ENCODE results near the gene CLEC17A.
"Not testable (repeated sequence)": the region's sequence is repeated elsewhere in the genome, so short reads cannot be mapped to it uniquely, and the experiment has no call there.

Gene CLEC17A

GRCh38 chr19:14582894-14583340, at the start of gene CLEC17A:
Gene CLEC17A (plus strand): TSS chr19:14583084. CDS start chr19:14583161, 77 bp downstream.
- ATAC-seq (no peak), DNase-seq (no peak)

DNA sequence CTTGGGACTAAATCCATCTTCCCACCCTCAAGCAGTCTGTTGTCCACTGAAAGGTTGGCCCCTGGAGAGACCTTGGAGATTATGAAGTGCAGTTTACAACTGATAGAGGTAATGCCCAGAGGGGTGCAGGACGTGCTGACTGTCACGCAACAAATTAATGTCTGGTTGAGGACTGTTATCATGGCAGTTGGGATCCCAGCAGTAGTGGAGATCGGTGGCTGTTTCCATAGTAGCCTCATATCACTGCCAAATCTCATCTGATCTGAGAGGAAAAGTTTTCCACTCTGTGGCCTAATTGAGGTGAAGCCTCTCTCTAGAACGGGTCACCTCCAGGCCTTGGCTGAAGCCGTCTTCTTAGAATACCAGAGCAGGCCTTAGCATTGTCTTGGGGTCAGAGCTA, 49.4 kb upstream of the CLEC17A start:
- ATAC-seq = no peak
- DNase-seq = no peak

DNA sequence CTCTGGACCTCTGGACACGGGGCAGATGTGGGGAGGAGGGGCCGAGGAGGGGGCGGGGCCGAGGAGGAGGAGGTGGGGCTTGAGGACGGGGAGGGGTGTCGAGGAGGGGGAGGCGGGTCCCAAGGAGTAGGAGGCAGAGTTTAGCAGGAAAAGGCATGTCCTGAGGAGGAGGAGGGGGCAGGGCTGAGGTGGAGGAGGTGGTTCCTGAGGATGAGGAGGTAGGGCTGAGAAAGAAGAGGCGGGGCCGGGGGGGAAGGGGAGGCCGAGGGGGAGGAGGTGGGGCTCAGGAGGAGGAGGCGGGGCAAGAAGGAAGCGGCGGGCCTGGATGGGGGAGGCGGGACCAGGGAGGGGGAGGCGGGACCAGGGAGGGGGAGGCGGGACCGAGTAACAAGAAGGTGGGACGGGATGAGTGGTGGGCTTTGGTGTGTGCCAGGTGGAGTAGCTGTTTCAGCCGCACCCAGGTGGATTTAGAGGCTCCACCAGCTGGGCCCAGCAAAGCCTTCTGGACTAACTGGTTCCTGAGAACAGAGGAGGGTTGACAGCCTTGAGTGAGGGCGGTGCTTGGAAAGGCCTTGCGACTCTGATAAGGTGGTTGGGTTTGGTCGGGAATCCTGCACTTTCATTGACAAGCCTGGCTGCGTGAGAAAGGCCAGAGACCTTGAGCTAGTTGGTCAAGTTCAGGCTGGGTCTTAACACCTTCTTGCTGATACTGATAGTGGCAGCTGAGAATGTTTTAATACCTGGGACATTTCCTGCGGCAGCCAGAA, 45.8 kb upstream of the CLEC17A start:
- DNase-seq = peak; percentile 60
- ATAC-seq = peak; percentile 50

DNA sequence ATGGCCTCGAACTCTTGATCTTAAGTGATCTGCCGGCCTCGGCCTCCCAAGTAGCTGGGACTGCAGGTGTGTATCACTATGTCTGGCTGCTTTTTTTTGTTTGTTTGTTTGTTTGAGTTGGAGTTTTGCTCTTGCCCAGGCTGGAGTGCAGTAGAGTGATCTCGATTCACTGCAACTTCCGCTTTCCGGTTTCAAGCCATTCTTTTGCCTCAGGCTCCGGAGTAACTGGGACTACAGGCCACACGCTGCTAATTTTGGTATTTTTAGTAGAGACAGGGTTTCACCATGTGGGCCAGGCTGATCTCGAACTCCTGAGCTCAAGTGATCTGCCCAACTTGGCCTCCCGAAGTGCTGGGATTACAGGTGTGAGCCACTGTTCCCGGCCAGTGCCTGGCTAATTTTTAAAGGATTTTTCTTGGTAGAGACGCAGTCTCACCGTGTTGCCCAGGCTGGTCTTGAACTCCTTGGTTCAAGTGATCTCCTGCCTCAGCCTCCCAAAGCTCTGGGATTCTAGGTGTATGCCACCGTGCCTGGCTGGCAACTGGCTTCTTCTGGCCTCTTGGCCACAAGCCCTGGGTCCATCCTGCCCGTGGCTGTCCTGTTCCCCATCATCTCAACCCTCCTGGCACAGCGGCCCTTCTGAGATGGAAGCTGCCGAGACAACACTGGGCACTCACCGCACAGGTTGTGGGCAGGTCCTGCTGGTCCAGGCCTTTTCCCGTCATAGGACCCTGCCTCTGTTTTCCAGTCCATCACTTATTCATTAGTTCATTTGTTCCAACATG, 42.0 kb upstream of the CLEC17A start:
- no peak for DNase-seq
- no peak for ATAC-seq

- not testable (repeated sequence) for ATAC-seq, DNase-seq
These were observed 40.9 kb upstream of the CLEC17A start for GRCh38 chr19:14541979-14542378.

DNA sequence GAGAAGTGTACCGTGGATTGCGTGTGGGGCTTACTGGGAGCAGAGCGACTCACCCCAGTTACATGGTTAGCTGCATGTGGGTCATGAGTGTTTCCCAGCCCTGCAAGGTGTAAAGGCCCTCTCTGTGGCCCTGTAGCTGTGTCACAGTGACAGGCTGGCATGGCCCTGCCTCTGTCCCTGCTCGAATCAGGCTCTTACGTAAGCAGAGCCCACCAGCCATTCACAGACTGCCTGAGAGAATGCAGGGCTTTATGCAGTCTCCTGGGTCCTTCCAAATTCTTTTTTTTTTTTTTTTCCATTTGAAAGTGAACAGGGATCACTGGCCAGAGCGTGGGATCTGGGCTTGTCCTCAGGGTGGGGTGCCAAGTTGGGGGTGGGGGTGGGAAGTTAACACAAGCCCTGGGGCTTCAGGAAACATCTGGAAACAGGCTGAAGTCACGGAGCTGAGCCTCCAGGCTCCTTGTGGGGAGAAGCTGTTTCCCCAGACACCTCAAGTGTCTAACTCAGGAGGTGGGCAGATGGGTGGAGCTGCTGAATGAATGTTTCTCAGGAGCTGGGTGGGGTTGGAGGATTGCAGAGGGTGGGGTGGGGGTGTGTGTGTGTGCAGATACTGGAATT, 40.1 kb upstream of the CLEC17A start:
- ATAC-seq (peak; percentile 56), DNase-seq (no peak)

GRCh38 chr19:14544047-14544446, 38.8 kb upstream of the CLEC17A start:
- ATAC-seq (no peak), DNase-seq (no peak)

- ATAC-seq = no peak
- no peak for DNase-seq
These were observed 37.7 kb upstream of the CLEC17A start for GRCh38 chr19:14544977-14545715.

GRCh38 chr19:14545716-14546082, 37.2 kb upstream of the CLEC17A start:
- DNase-seq (no peak), ATAC-seq (no peak)

DNA sequence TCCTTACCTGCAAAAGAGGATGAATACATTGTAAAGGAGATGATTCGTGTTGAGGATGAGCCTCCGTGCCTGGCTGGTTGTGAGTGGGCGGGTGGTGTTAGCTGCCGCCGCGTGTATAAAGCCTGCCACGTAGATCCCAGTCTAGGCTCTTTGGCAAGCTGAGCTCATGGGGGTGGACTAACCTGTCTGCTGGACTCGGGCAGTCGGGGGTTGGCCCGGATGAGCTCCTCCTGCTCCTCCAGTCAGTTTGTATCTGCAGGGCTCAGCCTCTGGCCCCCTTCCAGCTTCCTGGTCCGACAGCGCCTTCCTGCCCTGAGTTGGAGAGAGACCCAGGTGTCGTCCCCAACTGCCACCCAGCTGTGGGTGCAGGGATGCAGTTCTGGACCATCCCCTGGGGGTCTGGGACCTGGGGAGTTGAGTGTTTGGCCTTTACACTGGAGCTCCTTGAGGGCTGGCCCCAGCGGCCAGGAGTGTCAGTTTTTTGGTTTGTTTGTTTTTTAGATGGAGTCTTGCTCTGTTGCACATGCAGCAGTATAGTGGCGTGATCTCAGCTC, 32.6 kb upstream of the CLEC17A start:
- ATAC-seq (no peak), DNase-seq (no peak)

GRCh38 chr19:14551134-14552005, 31.5 kb upstream of the CLEC17A start:
- ATAC-seq (peak; percentile 92), DNase-seq (peak; percentile 68)

DNA sequence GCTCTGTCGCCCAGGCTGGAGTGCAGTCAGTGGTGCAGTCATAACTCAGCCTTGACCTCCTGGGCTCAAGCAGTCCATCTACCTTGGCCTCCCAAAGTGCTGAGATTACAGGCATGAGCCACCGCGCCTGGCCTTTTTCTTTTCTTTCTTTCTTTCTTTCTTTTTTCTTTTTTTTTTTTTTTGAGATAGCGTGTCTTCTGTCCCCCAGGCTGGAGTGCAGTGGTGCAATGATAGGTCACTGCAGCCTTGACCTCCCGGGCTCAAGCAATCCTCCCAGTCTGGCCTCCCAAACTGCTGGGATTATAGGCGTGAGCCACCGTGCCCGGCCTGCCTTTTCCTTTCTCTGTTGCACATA, 30.9 kb upstream of the CLEC17A start:
- not testable (repeated sequence) for ATAC-seq, DNase-seq

DNA sequence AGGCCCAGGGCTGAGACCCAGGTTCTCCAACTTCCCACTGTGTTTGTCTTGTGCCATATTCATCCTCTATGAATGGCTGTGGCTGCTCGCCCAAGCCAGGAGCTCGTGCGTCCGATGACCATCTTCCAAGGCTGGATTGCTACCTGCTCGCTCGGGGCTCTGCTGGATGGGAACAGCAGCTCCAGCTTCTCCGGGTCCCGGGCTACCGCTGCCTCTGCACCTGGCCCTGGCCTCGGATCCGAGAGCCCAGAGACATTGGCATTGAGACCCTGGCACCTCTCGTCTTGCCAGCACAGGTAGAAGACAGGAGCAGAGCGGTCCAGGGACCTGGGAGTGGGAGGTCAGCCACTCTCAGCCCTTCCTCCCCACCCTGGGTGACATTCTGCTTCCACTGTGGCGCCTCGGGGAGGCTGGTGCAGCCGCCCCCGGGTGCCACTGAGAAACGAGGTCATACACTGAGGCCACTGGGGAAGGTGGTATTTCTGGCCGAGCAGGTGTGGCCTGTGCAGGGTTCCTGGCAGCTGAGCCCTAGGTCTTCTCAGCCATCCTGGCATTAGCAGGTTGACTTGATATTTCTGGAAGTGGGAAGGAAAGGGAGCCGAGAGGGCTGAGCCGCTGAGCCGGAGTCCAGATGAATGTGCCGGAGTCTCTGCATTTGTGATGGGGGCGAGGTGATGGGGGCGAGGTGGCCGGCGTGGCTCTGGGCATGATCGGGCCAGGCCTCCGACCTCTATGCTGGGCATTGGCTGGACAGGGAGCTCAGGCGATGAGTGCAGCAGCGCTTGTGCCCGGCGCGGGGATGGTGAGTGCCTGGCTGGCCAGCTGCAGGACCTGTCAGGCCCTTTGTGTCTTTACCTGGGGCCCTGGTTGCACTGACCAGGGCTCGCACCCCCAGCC, 29.6 kb upstream of the CLEC17A start:
- DNase-seq (no peak), ATAC-seq (no peak)

GRCh38 chr19:14553939-14554243, 29.0 kb upstream of the CLEC17A start:
- DNase-seq = no peak
- no peak for ATAC-seq

DNA sequence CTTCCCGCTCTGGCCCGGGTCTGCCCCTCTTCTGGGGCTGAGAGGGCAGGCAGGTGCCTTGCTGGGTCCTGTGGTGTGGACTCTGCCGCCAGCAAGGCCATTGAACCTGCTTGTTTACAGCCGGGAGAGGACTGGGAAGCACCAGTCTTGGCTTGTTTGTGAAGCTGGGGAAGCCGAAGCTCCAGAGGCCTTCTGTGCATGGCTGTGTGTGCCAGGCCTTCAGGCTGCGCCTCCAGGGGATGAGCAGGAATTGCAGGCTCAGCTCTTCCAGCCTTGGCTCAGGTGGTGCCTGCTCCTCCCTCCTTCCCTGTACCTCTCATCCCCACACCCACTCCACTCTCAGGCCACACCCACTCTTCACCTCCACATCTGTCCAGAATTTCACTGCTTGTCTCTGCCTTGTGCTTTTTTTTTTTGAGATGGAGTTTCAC, 28.5 kb upstream of the CLEC17A start:
- ATAC-seq (no peak), DNase-seq (no peak)

- DNase-seq = no peak
- no peak for ATAC-seq
These were observed 26.8 kb upstream of the CLEC17A start for GRCh38 chr19:14555918-14556661.

DNA sequence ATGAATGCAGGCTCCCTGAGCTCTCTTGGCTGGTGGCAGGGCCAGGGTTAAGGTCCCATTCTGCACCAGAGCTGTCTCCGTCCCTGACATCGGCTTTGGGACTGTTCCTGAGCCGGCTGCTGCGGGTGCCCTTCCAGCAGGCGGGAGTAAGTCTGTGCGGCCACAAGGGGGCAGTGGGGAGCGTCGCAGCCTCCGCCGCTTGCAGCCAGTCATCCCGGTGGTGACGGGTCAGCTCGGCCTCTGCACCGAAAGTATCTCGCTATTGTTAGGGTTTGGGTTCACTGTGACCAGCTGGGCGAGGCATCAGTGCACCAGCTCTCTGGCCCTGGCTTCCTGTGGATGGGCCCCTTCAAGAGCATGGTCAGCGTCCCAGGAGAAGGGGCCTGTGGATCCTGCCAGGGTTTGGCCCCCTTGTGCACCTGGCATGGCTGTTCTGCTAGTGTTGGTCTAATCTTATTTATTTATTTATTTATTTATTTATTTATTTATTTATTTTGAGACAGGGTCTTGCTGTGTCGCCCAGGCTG, 26.2 kb upstream of the CLEC17A start:
- ATAC-seq = peak; percentile 83
- DNase-seq = peak; percentile 85

GRCh38 chr19:14558370-14559066, 24.4 kb upstream of the CLEC17A start:
- DNase-seq (no peak), ATAC-seq (no peak)
